T47D (cell line): ENCODE results near the gene DNAJC18.

Experiments used
- DNase-seq, 2 experiments: peaks; one replicate each; pipeline versions ENCODE4 v3.0.0 to v3.0.0-alpha.2; 2011 to 2012; ENCODE audit warnings: low read depth in 1 of 2, low spot score in 1 of 2
- JUND ChIP-seq: IDR thresholded peaks from 2 replicates; pipeline ENCODE4 v1.6.1; 2012; ENCODE audit warnings: low read depth
- in situ Hi-C: cut with HindIII; loops from 2 replicates; pipeline ENCODE4 v1.10.0; 2016; ENCODE audit warnings: low sequenced_read_pairs, low pct_unique_long_range_greater_than_20kb

DNAJC18 gene

GRCh38 chr5:139435676-139436075 lies 3.6 kb downstream of the DNAJC18 start:
- DNase-seq, result no peak
- TF ChIP-seq JUND, result no peak
- in situ Hi-C loops, result no loop called here

DNA sequence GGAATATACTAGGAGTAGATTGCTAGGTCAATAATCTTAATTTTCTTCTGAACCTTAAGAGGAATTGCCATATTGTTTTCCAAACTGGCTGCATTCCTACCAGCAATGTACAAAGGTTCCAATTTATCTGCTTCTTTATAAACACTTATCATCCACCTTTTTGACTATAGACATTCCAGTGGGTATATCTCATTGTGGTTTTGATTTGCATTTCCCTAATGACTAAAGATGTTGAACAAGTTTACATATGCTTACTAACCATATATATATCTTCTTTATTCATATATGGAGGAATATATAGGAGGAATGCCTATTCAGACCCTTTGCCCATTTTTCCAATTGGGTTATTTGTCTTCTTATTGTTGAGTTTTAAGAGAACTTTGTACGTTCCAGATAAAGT lies 7.6 kb downstream of the DNAJC18 start:
- in situ Hi-C loops, result no loop called here
- TF ChIP-seq JUND, result no peak
- DNase-seq, result no peak

DNA sequence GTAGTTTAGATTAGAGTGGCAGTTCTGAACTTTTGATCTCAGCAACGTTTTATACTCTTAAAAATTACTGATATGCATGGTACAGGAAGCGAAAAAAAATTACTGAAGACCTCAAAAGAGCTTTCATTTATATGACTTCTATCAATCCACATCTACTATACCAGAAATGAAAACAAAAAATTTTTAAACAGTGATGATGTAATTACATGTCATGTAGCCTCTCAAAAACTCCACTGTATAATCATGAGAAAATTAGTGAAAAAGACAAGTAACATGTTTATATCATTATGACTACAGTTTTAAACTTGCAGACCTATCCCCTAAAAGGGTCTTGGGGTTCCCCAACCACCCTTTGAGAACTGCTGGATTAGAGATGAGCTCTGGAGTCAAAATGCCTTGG lies 9.3 kb downstream of the DNAJC18 start:
- DNase-seq, result no peak
- in situ Hi-C loops, result no loop called here
- no peak for TF ChIP-seq JUND

DNA sequence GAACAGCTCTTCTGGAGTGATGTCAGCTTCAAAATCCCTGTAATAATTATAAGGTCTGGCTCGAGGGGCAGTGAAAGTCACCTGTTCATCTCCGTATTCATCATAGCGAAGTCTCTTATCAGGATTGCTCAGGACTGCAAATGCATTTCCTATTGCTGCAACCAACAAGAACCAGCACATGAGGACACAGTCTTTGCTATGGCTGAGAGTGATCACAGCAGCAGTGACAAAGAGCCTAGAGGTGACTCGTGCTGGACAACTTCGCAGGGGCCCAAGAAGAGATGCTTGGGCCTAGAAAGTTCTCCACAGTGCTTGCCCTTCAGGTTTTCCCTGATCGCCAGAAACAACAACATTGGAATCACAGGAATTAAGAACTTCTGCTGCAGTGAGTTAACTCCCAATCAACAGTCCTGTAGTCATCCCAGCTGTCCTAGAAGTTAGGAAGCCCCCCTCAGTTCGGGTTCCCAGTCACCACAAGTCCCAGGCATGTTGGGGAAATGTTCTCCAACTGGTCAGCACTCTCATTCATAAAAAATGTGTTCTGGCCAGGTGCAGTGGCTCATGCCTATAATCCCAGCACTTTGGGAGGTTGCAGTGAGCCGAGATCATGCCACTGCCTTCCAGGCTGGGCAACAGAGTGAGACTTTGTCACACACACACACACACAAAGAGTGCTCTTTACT lies 13.0 kb downstream of the DNAJC18 start:
- in situ Hi-C loops, result no loop called here
- no peak for DNase-seq
- no peak for TF ChIP-seq JUND

DNA sequence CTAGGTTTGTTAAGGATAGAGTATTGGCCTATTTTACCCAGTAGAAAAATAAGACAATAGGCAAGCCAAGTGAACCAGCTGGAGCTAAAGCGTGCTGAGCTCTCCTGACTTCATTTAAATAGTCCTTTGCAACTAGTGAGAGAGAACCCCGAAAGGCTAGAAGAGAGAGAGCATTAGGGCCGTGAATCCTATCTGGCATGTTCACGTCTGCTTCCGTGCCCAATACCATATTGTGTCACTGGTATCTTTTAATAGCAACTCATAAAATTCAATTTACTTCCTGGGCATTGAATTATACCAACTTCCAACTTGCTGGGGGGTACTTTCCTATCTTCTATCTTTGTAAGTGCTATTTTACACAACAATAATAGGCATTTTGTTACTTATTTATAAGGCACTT lies 13.8 kb downstream of the DNAJC18 start:
- DNase-seq, result no peak
- no peak for TF ChIP-seq JUND
- in situ Hi-C loops, result no loop called here

GRCh38 chr5:139422307-139422893 lies 16.9 kb downstream of the DNAJC18 start:
- no peak for TF ChIP-seq JUND
- in situ Hi-C loops, result no loop called here
- peak; percentile 63 to 78 for DNase-seq

DNA sequence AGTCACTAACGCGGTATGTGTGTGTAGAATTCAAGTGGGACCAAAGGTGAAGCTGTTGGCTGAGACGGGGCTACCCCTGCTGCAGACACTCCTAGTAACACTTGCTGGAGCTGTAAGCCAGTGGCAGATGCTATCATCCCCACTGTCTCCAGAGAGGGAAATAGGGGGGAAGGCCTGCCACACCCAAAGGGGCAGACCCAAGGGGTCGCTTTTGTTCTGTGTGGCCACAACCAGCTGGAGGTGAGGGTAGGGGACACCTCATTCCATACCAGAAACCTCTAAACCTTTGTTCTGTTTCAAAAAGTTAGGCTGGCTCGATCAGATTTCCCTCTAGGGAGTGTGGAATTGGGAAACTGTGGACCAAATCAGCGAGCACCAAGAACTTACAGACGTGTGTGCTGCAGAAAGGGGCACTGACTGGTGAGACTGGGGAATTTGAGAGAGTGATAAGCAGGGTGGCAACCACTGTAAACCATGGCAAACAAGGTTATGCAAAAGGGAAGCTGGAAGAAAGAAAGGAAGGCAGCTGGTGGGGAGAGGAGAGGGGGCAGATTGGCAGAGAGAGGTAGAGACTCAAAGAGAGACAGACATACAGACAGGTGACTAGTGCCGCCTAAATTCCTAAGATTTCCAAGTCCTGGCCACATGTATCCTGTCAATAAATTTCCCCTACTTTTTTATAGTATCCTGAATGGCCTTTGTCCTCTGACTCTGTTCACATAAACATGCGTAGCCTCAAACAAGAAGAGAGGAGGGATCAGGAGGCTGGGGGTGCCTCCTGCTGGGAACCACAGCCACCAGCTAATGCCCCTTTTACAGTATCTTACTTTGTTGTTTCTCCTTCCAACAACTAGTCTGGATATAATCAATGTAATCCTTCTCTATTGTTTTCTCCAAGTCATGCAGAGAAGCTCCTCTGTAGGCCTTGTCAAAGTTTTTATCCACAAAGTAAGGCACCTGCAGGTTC lies 19.8 kb downstream of the DNAJC18 start:
- no peak for DNase-seq
- no peak for TF ChIP-seq JUND
- in situ Hi-C loops, result no loop called here

DNA sequence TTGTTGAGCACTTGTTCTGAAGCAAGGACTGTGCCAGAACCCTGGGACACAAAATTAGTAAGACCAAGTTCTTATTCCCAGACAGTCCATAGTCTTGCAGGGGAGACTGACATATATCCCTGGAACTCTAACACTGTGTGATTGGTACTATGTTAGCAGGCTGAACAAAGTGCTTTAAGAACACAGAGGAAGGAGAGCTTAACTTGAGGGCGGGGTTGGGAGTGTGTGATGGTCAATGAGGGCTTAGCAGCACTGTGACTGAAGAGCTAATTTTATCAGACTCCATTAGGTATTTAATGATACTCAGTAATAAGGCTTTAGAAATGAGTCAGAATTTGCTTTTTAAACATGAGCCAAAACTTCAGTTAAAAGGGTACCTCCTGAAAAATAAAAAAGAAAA lies 20.5 kb downstream of the DNAJC18 start:
- in situ Hi-C loops, result no loop called here
- TF ChIP-seq JUND, result no peak
- DNase-seq, result no peak

DNA sequence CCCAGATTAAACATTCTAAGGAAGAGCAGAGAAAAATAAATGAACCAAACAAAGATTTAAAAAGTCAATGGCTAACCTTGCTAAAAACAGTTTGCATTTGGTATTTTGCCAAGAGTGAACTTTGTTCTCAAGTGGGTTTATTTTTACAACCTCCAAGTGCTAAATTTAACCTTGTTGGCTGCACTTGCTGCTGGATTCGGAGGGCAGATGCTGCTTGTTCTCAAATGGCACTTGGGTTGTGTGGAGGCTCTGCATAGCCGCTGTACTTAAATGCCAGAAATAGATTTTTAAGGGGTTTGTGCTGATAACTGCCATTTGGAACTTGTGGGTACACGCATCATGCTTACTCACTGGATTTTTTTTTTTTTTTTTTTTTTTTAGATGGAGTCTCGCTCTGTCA lies 22.1 kb downstream of the DNAJC18 start:
- no peak for TF ChIP-seq JUND
- in situ Hi-C loops, result no loop called here
- no peak for DNase-seq

GRCh38 chr5:139416651-139417050 lies 22.7 kb downstream of the DNAJC18 start:
- DNase-seq, result no peak
- in situ Hi-C loops, result no loop called here
- no peak for TF ChIP-seq JUND

DNA sequence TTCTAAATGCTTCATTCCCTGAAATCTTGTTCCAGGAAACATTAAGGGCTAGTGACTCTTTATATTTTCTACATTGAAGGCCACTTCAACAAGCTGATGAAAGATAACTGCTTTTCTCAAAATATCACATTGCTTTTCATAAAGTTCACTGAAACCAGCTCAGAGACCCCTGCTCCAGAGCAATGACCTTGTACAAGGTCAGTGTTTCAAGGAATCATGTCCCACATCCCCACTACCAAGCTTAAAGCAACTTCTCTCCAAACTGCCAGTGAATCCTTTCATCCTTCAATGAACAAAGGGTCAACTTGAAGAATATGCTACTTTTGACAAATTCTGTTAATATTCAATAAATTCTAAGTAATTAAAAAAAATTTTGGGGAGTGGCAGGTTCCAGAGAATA lies 23.5 kb downstream of the DNAJC18 start:
- in situ Hi-C loops, result no loop called here

DNA sequence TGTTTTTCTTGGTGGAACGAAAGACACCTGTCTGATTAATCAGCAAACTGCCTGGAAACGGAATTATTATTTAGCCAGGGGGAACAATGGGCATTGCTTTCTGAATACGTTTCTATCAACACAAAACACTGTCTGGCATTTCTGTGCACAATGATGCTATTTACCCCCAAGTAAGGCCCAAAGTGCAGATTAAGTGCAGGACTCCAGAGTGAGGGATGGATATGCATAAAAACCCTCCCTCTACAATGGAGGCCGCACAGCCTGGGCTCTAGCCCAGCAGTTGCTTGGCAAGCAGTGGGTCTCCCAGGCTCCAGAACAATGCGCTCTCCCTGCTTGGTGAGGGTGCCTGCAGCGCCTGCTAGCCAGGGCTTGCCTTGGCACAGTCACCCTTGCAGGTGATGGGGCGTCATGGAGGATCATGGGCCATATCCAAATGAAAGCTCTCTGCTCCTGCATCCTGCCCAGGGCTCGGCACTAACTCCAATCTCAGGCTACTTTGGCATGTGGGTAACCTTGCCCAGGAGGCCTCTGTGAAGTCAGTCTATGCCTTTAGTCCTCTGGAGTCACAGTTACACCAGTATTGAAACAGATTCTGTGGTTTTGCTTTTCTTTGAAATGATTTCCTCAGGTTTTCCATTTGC lies 24.0 kb downstream of the DNAJC18 start:
- in situ Hi-C loops, result no loop called here
- DNase-seq, result no peak
- TF ChIP-seq JUND, result no peak

More for the DNA sequence above, 23.5 kb downstream of the DNAJC18 start:
- DNase-seq, result no peak
- TF ChIP-seq JUND, result no peak
